Measurements from ENCODE around the gene CHCHD3.
A peak's percentile ranks its signal among the peaks of the same experiment; 100 is the strongest.

The CHCHD3 gene

GRCh38 chr7:132998763-132999162 is 83.1 kb downstream of the CHCHD3 start (continued):
- TF ChIP-seq ZNF518A (tag by site-specific recombination; conservative IDR thresholded peaks at IDR 0.05; ENCODE audit: low read depth) (no peak), ZNF24 (tag by site-specific recombination; IDR thresholded peaks at IDR 0.05) (no peak), ZNF146 (tag by site-specific recombination; IDR thresholded peaks at IDR 0.05) (no peak), ZBTB11 (tag by site-specific recombination; conservative IDR thresholded peaks at IDR 0.05; ENCODE audit: low read depth) (no peak)

GRCh38 chr7:132997505-132997904 is 84.4 kb downstream of the CHCHD3 start:
- ChIA-PET CTCF (interaction anchor here (0.6 kb wide), 1 partner anchor 68 kb away, joined by 3 read pairs; no protein-coding TSS in a partner anchor), POLR2A (no interaction called here)
- no peak overlapping the region for H3K4me3 ChIP-seq (ENCODE audit: low read depth, low read length)
- TF ChIP-seq ZBTB49 (tag by site-specific recombination; IDR thresholded peaks at IDR 0.05; ENCODE audit: low read depth) = no peak
- no peak for TF ChIP-seq ZNF843 (tag by site-specific recombination; IDR thresholded peaks at IDR 0.05)
- TF ChIP-seq HOXC10 (CRISPR knock-in tag; IDR thresholded peaks at IDR 0.05) = no peak
- TF ChIP-seq ZNF548 (tag by site-specific recombination; IDR thresholded peaks at IDR 0.05) = no peak
- TF ChIP-seq ZFP37 (tag by site-specific recombination; IDR thresholded peaks at IDR 0.05) = no peak
- TF ChIP-seq ZNF558 (tag by site-specific recombination; IDR thresholded peaks at IDR 0.05) = no peak
- TF ChIP-seq ZNF362 (tag by site-specific recombination; IDR thresholded peaks at IDR 0.05) = peak; percentile 88
- TF ChIP-seq ZNF404 (tag by site-specific recombination; IDR thresholded peaks at IDR 0.05) = no peak
- no peak for TF ChIP-seq ZNF394 (tag by site-specific recombination; IDR thresholded peaks at IDR 0.05; ENCODE audit: borderline replicate concordance)
- TF ChIP-seq ZXDB (tag by site-specific recombination; IDR thresholded peaks at IDR 0.05) = no peak
- TF ChIP-seq ZNF600 (tag by site-specific recombination; IDR thresholded peaks at IDR 0.05) = peak; percentile 60
- H3K27ac ChIP-seq (ENCODE audit: extremely low read depth, low read depth, low read length) = no peak overlapping the region
- no peaks in the 10 kb centered on the region for H3K36me3 ChIP-seq (ENCODE audit: control insufficient read depth in 2 of 2, insufficient read depth in 1 of 2, low read length in 2 of 2)
- H3K4me1 ChIP-seq (ENCODE audit: control insufficient read depth, insufficient read depth, low read length) = peaks cover 19% of the 10 kb centered on the region; the same call in 1 of the 2 replicates
- H3K9me3 ChIP-seq (ENCODE audit: control insufficient read depth, insufficient read depth, low read depth, low read length) = no peaks in the 10 kb centered on the region
